ENCODE measurements around the gene RFT1.

The RFT1 gene

GRCh38 chr3:53122933-53123305, 7.3 kb downstream of the RFT1 start:
- DNase-seq, result no peak

- DNase-seq, result no peak
Measured at GRCh38 chr3:53122255-53122932, 7.8 kb downstream of the RFT1 start.

- no peak for DNase-seq
Measured at GRCh38 chr3:53120336-53120735, 9.9 kb downstream of the RFT1 start.

GRCh38 chr3:53116956-53117355, 13.3 kb downstream of the RFT1 start:
- no peak for DNase-seq

GRCh38 chr3:53114412-53115074, 15.7 kb downstream of the RFT1 start:
- peak in 1 of 5 experiments; percentile 25 for DNase-seq

- peak; percentile 42 to 81 (median 64) for DNase-seq
Measured at GRCh38 chr3:53114011-53114400, 16.2 kb downstream of the RFT1 start.

GRCh38 chr3:53113293-53114010, 16.8 kb downstream of the RFT1 start:
- DNase-seq, result no peak

- DNase-seq, result no peak
Measured at GRCh38 chr3:53111822-53112221, 18.4 kb downstream of the RFT1 start.

- DNase-seq, result peak in 1 of 5 experiments; percentile 80
Measured at GRCh38 chr3:53109891-53110771, 20.1 kb downstream of the RFT1 start.

- peak in 1 of 5 experiments; percentile 52 for DNase-seq
Measured at GRCh38 chr3:53109190-53109589, 21.0 kb downstream of the RFT1 start.

- peak in 1 of 5 experiments; percentile 9 for DNase-seq
Measured at GRCh38 chr3:53104762-53105161, 25.5 kb downstream of the RFT1 start.

GRCh38 chr3:53103397-53104296, 26.6 kb downstream of the RFT1 start:
- DNase-seq, result no peak

- DNase-seq, result peak in 2 of 5 experiments; percentile 9 to 65
Measured at GRCh38 chr3:53102601-53103147, 27.6 kb downstream of the RFT1 start.

GRCh38 chr3:53101956-53102355, 28.3 kb downstream of the RFT1 start:
- no peak for DNase-seq

GRCh38 chr3:53100818-53101466, 29.3 kb downstream of the RFT1 start:
- DNase-seq, result no peak

- no peak for DNase-seq
Measured at GRCh38 chr3:53097887-53098286, 32.3 kb downstream of the RFT1 start.

GRCh38 chr3:53092942-53093341, 37.3 kb downstream of the RFT1 start:
- no peak for DNase-seq

GRCh38 chr3:53092216-53092615, 38.0 kb downstream of the RFT1 start:
- DNase-seq, result no peak

GRCh38 chr3:53091011-53091410, 39.2 kb downstream of the RFT1 start:
- no peak for DNase-seq

- DNase-seq, result no peak
Measured at GRCh38 chr3:53089511-53089910, 40.7 kb downstream of the RFT1 start.

- no peak for DNase-seq
Measured at GRCh38 chr3:53085476-53085875, 44.8 kb downstream of the RFT1 start.

Data from T-helper 2 cell (primary cell).